Panc1 (cell line): Measurements from ENCODE around the gene FRMD4A. TPM values are rescaled to one million over a fixed set of nuclear protein-coding genes. Genes with fewer than 3 reads are reported as not detected.

Source experiments
- ATAC-seq: fragments of 200-7000 bp; cut with Tn5 transposase; 2 replicates; pipeline ENCODE4 v1.9.1; 2020; ENCODE audit warnings: mild to moderate bottlenecking, moderate library complexity
- BruUV-seq: library from RNA; stranded (reverse); fragments of 400-500 nt; replicated peaks from 2 replicates; lab custom pipeline; 2021; lab: Mats Ljungman, UMichigan
- CTCF ChIA-PET: fragments of 300-600 bp; sonication (Branson Sonifier 250); formaldehyde crosslinking; loops from one replicate; lab custom pipeline; 2022; ENCODE audit warnings: antibody characterized with exemption; lab: Charles Lee
- POLR2A ChIA-PET: fragments of 300-600 bp; sonication (Branson Sonifier 250); formaldehyde crosslinking; loops from one replicate; lab custom pipeline; 2022; ENCODE audit warnings: antibody characterized with exemption; lab: Charles Lee
- DNase-seq: peaks from one replicate; pipeline ENCODE4 v3.0.0-alpha.2; 2010; ENCODE audit warnings: low read depth, low spot score
- H3K27ac ChIP-seq: 2 replicates; pipeline ENCODE4 v1.5.1; 2011; ENCODE audit warnings: mild to moderate bottlenecking, low read length, inconsistent platforms
- H3K27me3 ChIP-seq: fragments of 200-500 bp; sonication (Bioruptor generic); 2 replicates; pipeline ENCODE4 v1.6.0; 2014; ENCODE audit warnings: low read length, inconsistent platforms; ENCODE audit not compliant: control insufficient read depth, insufficient read depth
- H3K36me3 ChIP-seq: fragments of 200-500 bp; sonication (Bioruptor generic); 2 replicates; pipeline ENCODE4 v1.5.1; 2014; ENCODE audit warnings: inconsistent platforms, mild to moderate bottlenecking, low read length, moderate library complexity; ENCODE audit not compliant: control insufficient read depth, insufficient read depth
- H3K4me1 ChIP-seq: 2 replicates; pipeline ENCODE4 v1.5.1; 2011; ENCODE audit warnings: inconsistent platforms, mild to moderate bottlenecking, low read length, moderate library complexity; ENCODE audit not compliant: control insufficient read depth, insufficient read depth
- H3K4me3 ChIP-seq, 2 experiments: 2 replicates each; pipeline ENCODE4 v1.5.1; 2011 to 2012; ENCODE audit warnings: low read depth in 2 of 2, low read length in 2 of 2, mild to moderate bottlenecking in 2 of 2, inconsistent platforms in 1 of 2, moderate library complexity in 1 of 2
- H3K9me3 ChIP-seq: fragments of 200-500 bp; sonication (Bioruptor generic); 2 replicates; pipeline ENCODE4 v1.5.1; 2014; ENCODE audit warnings: low read depth, mild to moderate bottlenecking, inconsistent platforms, low read length, moderate library complexity; ENCODE audit not compliant: control insufficient read depth, insufficient read depth
- POLR2AphosphoS5 ChIP-seq: IDR thresholded peaks from 2 replicates; pipeline ENCODE4 v1.6.1; 2012; ENCODE audit warnings: mild to moderate bottlenecking, low read depth, low read length, moderate library complexity
- SIN3A ChIP-seq: IDR thresholded peaks from 2 replicates; pipeline ENCODE4 v1.6.1; 2012; ENCODE audit warnings: low read depth, mild to moderate bottlenecking, low read length, moderate library complexity, borderline replicate concordance; ENCODE audit not compliant: insufficient read depth
- TCF7L2 ChIP-seq: IDR thresholded peaks from 2 replicates; pipeline ENCODE4 v1.6.1; 2011; ENCODE audit warnings: mild to moderate bottlenecking, low read depth, low read length, inconsistent platforms
- in situ Hi-C: cut with HindIII; loops from 2 replicates; pipeline ENCODE4 v1.10.0; 2016; ENCODE audit warnings: low sequenced_read_pairs, low pct_unique_long_range_greater_than_20kb
- intact Hi-C: fragments of 100-400 bp; cut with micrococcal nuclease; formaldehyde crosslinking; loops from one replicate; pipeline ENCODE4 v1.10.0; 2022; ENCODE audit not compliant: unreplicated experiment
- total RNA-seq: library from RNA; stranded (reverse); gene quantifications from one replicate; pipeline ENCODE4 v1.2.1, GENCODE V29; 2021; ENCODE audit not compliant: unreplicated experiment
- TF ChIP-seq, protein P1 (sequence below): fragments of 450-650 bp; IDR thresholded peaks from 2 replicates; pipeline ENCODE4 v1.5.1; 2017; ENCODE audit warnings: mild to moderate bottlenecking
- TF ChIP-seq, protein P2 (sequence below), 2 experiments: IDR thresholded peaks; 2 replicates each; pipeline ENCODE4 v1.6.1; 2011 to 2012; ENCODE audit warnings: low read depth in 2 of 2, control low read depth in 1 of 2, low read length in 1 of 2, mild to moderate bottlenecking in 1 of 2, moderate library complexity in 1 of 2; ENCODE audit not compliant: insufficient read depth in 1 of 2

FRMD4A gene
- total RNA-seq, 1 experiment from 2014 or later, result 7.1 TPM

DNA sequence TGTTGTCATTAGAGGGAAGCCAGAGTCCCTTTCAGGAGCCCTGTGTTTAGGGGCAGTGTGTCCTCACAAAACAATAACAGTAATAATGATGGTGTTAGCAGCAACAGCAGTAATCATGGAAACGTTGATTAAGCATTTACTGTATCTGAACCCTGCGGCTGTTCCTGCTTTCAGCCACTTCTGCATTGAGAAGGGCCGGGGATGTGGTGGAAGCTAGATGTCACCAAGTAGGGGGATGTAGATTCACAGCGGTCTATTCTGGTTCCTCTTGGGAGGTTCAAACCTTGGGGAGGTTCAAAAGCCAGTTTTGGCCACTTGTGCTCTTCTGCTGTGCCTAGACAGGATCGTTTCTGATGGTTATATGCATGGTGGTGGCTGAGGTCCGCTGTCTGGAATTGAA, 699.1 kb downstream of the FRMD4A start:
- H3K4me1 ChIP-seq, result no peaks in the 10 kb centered on the region
- H3K27ac ChIP-seq, result no peak overlapping the region
- intact Hi-C loops (no loop called here), in situ Hi-C loops (no loop called here)
- ATAC-seq (no peak), DNase-seq (no peak)
- ChIA-PET CTCF (no interaction called here), POLR2A (no interaction called here)
- H3K4me3 ChIP-seq, result no peak overlapping the region
- H3K27me3 ChIP-seq, result no peaks in the 10 kb centered on the region
- BruUV-seq, result no TSS peak
- H3K9me3 ChIP-seq, result no peaks in the 10 kb centered on the region
- TF ChIP-seq SIN3A (no peak), TCF7L2 (no peak), POLR2AphosphoS5 (no peak)
- TF ChIP-seq, protein P1, sequence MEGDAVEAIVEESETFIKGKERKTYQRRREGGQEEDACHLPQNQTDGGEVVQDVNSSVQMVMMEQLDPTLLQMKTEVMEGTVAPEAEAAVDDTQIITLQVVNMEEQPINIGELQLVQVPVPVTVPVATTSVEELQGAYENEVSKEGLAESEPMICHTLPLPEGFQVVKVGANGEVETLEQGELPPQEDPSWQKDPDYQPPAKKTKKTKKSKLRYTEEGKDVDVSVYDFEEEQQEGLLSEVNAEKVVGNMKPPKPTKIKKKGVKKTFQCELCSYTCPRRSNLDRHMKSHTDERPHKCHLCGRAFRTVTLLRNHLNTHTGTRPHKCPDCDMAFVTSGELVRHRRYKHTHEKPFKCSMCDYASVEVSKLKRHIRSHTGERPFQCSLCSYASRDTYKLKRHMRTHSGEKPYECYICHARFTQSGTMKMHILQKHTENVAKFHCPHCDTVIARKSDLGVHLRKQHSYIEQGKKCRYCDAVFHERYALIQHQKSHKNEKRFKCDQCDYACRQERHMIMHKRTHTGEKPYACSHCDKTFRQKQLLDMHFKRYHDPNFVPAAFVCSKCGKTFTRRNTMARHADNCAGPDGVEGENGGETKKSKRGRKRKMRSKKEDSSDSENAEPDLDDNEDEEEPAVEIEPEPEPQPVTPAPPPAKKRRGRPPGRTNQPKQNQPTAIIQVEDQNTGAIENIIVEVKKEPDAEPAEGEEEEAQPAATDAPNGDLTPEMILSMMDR, result no peak
- TF ChIP-seq, protein P2, sequence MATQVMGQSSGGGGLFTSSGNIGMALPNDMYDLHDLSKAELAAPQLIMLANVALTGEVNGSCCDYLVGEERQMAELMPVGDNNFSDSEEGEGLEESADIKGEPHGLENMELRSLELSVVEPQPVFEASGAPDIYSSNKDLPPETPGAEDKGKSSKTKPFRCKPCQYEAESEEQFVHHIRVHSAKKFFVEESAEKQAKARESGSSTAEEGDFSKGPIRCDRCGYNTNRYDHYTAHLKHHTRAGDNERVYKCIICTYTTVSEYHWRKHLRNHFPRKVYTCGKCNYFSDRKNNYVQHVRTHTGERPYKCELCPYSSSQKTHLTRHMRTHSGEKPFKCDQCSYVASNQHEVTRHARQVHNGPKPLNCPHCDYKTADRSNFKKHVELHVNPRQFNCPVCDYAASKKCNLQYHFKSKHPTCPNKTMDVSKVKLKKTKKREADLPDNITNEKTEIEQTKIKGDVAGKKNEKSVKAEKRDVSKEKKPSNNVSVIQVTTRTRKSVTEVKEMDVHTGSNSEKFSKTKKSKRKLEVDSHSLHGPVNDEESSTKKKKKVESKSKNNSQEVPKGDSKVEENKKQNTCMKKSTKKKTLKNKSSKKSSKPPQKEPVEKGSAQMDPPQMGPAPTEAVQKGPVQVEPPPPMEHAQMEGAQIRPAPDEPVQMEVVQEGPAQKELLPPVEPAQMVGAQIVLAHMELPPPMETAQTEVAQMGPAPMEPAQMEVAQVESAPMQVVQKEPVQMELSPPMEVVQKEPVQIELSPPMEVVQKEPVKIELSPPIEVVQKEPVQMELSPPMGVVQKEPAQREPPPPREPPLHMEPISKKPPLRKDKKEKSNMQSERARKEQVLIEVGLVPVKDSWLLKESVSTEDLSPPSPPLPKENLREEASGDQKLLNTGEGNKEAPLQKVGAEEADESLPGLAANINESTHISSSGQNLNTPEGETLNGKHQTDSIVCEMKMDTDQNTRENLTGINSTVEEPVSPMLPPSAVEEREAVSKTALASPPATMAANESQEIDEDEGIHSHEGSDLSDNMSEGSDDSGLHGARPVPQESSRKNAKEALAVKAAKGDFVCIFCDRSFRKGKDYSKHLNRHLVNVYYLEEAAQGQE (IDR thresholded peaks at IDR 0.05; ENCODE audit: insufficient read depth in 1 of 2, low read depth in 2 of 2, low read length in 1 of 2), result no peak
- H3K36me3 ChIP-seq, result no peaks in the 10 kb centered on the region

DNA sequence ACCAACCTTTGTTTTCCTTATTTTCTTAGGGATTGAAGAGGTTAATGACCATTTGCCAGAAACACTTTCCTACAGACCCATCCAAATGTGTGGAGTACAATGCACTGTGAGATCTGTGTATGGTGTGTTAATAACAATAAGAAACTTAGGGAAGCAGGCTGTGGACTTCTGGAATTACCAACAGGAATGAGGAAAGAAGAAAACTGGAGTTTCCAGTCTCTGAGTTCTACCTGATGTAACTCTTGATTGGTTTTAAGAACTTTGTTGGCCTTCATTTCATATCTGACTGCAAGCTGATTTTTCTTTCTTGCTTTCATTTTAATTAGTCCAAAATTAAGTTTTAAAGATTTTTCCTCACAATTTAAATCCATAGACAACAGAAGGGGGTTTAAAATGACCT, 700.5 kb downstream of the FRMD4A start:
- Histone ChIP-seq H3K36me3 (no peaks in the 10 kb centered on the region), H3K27ac (no peak overlapping the region), H3K4me1 (no peaks in the 10 kb centered on the region), H3K9me3 (no peaks in the 10 kb centered on the region), H3K27me3 (no peaks in the 10 kb centered on the region), H3K4me3 (no peak overlapping the region)
- BruUV-seq, result no TSS peak
- DNase-seq (no peak), ATAC-seq (no peak)
- in situ Hi-C loops (no loop called here), intact Hi-C loops (no loop called here)
- ChIA-PET POLR2A (no interaction called here), CTCF (no interaction called here)
- TF ChIP-seq SIN3A (no peak), POLR2AphosphoS5 (no peak), TCF7L2 (no peak)
- TF ChIP-seq, protein P1, result no peak
- TF ChIP-seq, protein P2 (IDR thresholded peaks at IDR 0.05; ENCODE audit: insufficient read depth in 1 of 2, low read depth in 2 of 2, low read length in 1 of 2), result no peak
